Mesothelial cell of epicardium (in vitro differentiated cells): ENCODE data around the gene MYO15A. TPM values are rescaled to one million over a fixed set of nuclear protein-coding genes. Genes with fewer than 3 reads are reported as not detected.

Source experiments
- DNase-seq, 2 experiments: peaks; one replicate each; pipeline ENCODE4 v3.0.0; 2021; ENCODE audit warnings: low spot score in 2 of 2; ENCODE audit not compliant: unreplicated experiment in 2 of 2
- H3K27ac Mint-ChIP-seq: 2 replicates; pipeline ENCODE4 v1.8.0; 2021; ENCODE audit warnings: mixed read lengths
- H3K27me3 Mint-ChIP-seq: 2 replicates; pipeline ENCODE4 v1.8.0; 2021; ENCODE audit warnings: low read depth, mixed read lengths
- H3K36me3 Mint-ChIP-seq: 2 replicates; pipeline ENCODE4 v1.8.0; 2021; ENCODE audit warnings: mixed read lengths
- H3K4me1 Mint-ChIP-seq: 2 replicates; pipeline ENCODE4 v1.8.0; 2021; ENCODE audit warnings: mixed read lengths
- H3K4me3 Mint-ChIP-seq: 2 replicates; pipeline ENCODE4 v1.8.0; 2021; ENCODE audit warnings: mild to moderate bottlenecking, moderate library complexity, mixed read lengths
- H3K9me3 Mint-ChIP-seq: 2 replicates; pipeline ENCODE4 v1.8.0; 2021; ENCODE audit warnings: mixed read lengths
- total RNA-seq: library from RNA; stranded (reverse); gene quantifications from 3 replicates; pipeline ENCODE4 v1.2.1, GENCODE V29; 2021
- TF ChIP-seq, protein P1 (sequence below): fragments of 200-600 bp; sonication (generic); IDR thresholded peaks from one replicate; pipeline ENCODE4 v1.5.0; 2021; ENCODE audit warnings: antibody characterized with exemption; ENCODE audit not compliant: unreplicated experiment

The MYO15A gene
- total RNA-seq, 1 donor from 2014 or later, result 6.3 TPM

- TF ChIP-seq, protein P1, sequence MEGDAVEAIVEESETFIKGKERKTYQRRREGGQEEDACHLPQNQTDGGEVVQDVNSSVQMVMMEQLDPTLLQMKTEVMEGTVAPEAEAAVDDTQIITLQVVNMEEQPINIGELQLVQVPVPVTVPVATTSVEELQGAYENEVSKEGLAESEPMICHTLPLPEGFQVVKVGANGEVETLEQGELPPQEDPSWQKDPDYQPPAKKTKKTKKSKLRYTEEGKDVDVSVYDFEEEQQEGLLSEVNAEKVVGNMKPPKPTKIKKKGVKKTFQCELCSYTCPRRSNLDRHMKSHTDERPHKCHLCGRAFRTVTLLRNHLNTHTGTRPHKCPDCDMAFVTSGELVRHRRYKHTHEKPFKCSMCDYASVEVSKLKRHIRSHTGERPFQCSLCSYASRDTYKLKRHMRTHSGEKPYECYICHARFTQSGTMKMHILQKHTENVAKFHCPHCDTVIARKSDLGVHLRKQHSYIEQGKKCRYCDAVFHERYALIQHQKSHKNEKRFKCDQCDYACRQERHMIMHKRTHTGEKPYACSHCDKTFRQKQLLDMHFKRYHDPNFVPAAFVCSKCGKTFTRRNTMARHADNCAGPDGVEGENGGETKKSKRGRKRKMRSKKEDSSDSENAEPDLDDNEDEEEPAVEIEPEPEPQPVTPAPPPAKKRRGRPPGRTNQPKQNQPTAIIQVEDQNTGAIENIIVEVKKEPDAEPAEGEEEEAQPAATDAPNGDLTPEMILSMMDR, result no peak
- Mint-ChIP-seq H3K27ac (no peak overlapping the region), H3K4me3 (no peak overlapping the region), H3K4me1 (no peaks in the 10 kb centered on the region), H3K36me3 (no peaks in the 10 kb centered on the region), H3K9me3 (no peaks in the 10 kb centered on the region), H3K27me3 (no peaks in the 10 kb centered on the region)
- DNase-seq, result no peak
These were observed 58.9 kb downstream of the MYO15A start for GRCh38 chr17:18167421-18167820.

- Mint-ChIP-seq H3K27ac (no peak overlapping the region), H3K9me3 (no peaks in the 10 kb centered on the region), H3K4me3 (no peak overlapping the region), H3K4me1 (no peaks in the 10 kb centered on the region), H3K36me3 (no peaks in the 10 kb centered on the region), H3K27me3 (no peaks in the 10 kb centered on the region)
- TF ChIP-seq, protein P1, result no peak
- no peak for DNase-seq
These were observed 64.1 kb downstream of the MYO15A start for GRCh38 chr17:18172531-18173278.

GRCh38 chr17:18173740-18174139, 65.2 kb downstream of the MYO15A start:
- TF ChIP-seq, protein P1, result no peak
- Mint-ChIP-seq H3K4me1 (no peaks in the 10 kb centered on the region), H3K4me3 (no peak overlapping the region), H3K36me3 (no peaks in the 10 kb centered on the region), H3K27me3 (no peaks in the 10 kb centered on the region), H3K27ac (no peak overlapping the region), H3K9me3 (no peaks in the 10 kb centered on the region)
- no peak for DNase-seq

GRCh38 chr17:18176176-18176575, 67.6 kb downstream of the MYO15A start:
- Mint-ChIP-seq H3K27me3 (no peaks in the 10 kb centered on the region), H3K4me3 (no peak overlapping the region), H3K4me1 (peaks cover 10% of the 10 kb centered on the region), H3K9me3 (no peaks in the 10 kb centered on the region), H3K36me3 (no peaks in the 10 kb centered on the region), H3K27ac (no peak overlapping the region)
- TF ChIP-seq, protein P1, result no peak
- DNase-seq, result no peak

GRCh38 chr17:18177133-18177532, 68.6 kb downstream of the MYO15A start:
- Mint-ChIP-seq H3K9me3 (no peaks in the 10 kb centered on the region), H3K4me3 (no peak overlapping the region), H3K4me1 (peaks cover 13% of the 10 kb centered on the region), H3K36me3 (no peaks in the 10 kb centered on the region), H3K27me3 (no peaks in the 10 kb centered on the region), H3K27ac (no peak overlapping the region)
- TF ChIP-seq, protein P1, result no peak
- DNase-seq, result no peak
